SK-N-SH (cell line): ENCODE data around the gene NDUFA6. TPM values are rescaled to one million over a fixed set of nuclear protein-coding genes. Genes with fewer than 3 reads are reported as not detected.

Experiments
- CTCF ChIA-PET: fragments of 300-600, 350-600 bp; formaldehyde crosslinking; extraction: SDS; loops from one replicate; lab custom pipeline; 2021; lab: Yijun Ruan, JAX
- POLR2A ChIA-PET: fragments of 350-600 bp; sonication (Branson Sonifier 250); formaldehyde crosslinking; extraction: SDS; loops from one replicate; lab custom pipeline; 2020; ENCODE audit warnings: antibody characterized with exemption, inconsistent platforms; lab: Yijun Ruan, JAX
- DNase-seq: peaks from one replicate; pipeline ENCODE4 v3.0.0; 2012
- H2AFZ ChIP-seq: fragments of 200-600 bp; sonication (generic); 2 replicates; pipeline ENCODE4 v1.8.1; 2016; ENCODE audit warnings: antibody characterized with exemption, mild to moderate bottlenecking, low read depth
- H3F3A ChIP-seq: fragments of 200-600 bp; sonication (generic); replicated peaks from 2 replicates; pipeline ENCODE3; 2016; ENCODE audit warnings: antibody characterized with exemption, mild to moderate bottlenecking; ENCODE audit not compliant: insufficient read depth
- H3K27ac ChIP-seq, 2 experiments: fragments of 200-500 bp in 1 of 2; fragments of 200-600 bp in 1 of 2; sonication (Bioruptor generic) in 1 of 2; sonication (generic), shearing (Covaris generic) in 1 of 2; 2 replicates each; pipeline versions ENCODE4 v1.5.1 to v1.6.1; 2014 to 2016; ENCODE audit warnings: low read depth in 2 of 2, inconsistent platforms in 1 of 2, low read length in 1 of 2, mild to moderate bottlenecking in 1 of 2, mixed read lengths in 1 of 2
- H3K27me3 ChIP-seq: fragments of 200-600 bp; sonication (generic), shearing (Covaris generic); 2 replicates; pipeline ENCODE4 v1.6.1; 2016; ENCODE audit warnings: mixed run types; ENCODE audit not compliant: insufficient read depth
- H3K36me3 ChIP-seq, 2 experiments: fragments of 200-500 bp in 1 of 2; fragments of 200-600 bp in 1 of 2; sonication (Bioruptor generic) in 1 of 2; sonication (generic) in 1 of 2; replicated peaks in 1 of 2; 2 replicates each; pipeline versions ENCODE3 to v1.5.1; 2014 to 2016; ENCODE audit warnings: low read length in 1 of 2, mild to moderate bottlenecking in 1 of 2; ENCODE audit not compliant: insufficient read depth in 2 of 2, control insufficient read depth in 1 of 2
- H3K4me1 ChIP-seq, 2 experiments: fragments of 200-500 bp in 1 of 2; fragments of 200-600 bp in 1 of 2; sonication (Bioruptor generic) in 1 of 2; sonication (generic), shearing (Covaris generic) in 1 of 2; 2 replicates each; pipeline versions ENCODE4 v1.5.1 to v1.6.1; 2014 to 2016; ENCODE audit warnings: low read depth in 1 of 2, low read length in 1 of 2, mixed run types in 1 of 2; ENCODE audit not compliant: insufficient read depth in 2 of 2, control insufficient read depth in 1 of 2
- H3K4me2 ChIP-seq: fragments of 200-600 bp; sonication (generic), shearing (Covaris generic); 2 replicates; pipeline ENCODE4 v1.6.1; 2017; ENCODE audit warnings: mixed run types
- H3K4me3 ChIP-seq, 2 experiments: fragments of 200-500 bp in 1 of 2; fragments of 200-600 bp in 1 of 2; sonication (Bioruptor generic) in 1 of 2; sonication (generic), shearing (Covaris generic) in 1 of 2; 2 replicates each; pipeline versions ENCODE4 v1.5.1 to v1.8.1; 2014 to 2016; ENCODE audit warnings: low read depth in 2 of 2, inconsistent platforms in 1 of 2, low read length in 1 of 2, mild to moderate bottlenecking in 1 of 2, mixed read lengths in 1 of 2, moderate library complexity in 1 of 2
- H3K79me2 ChIP-seq: fragments of 200-600 bp; sonication (generic); 2 replicates; pipeline ENCODE4 v1.8.1; 2017; ENCODE audit warnings: mild to moderate bottlenecking; ENCODE audit not compliant: insufficient read depth
- H3K9ac ChIP-seq: fragments of 200-600 bp; sonication (generic); 2 replicates; pipeline ENCODE4 v1.6.1; 2017; ENCODE audit warnings: mixed run types
- H3K9me2 ChIP-seq: fragments of 200-600 bp; sonication (generic); 2 replicates; pipeline ENCODE4 v1.6.1; 2017; ENCODE audit warnings: mixed run types
- H3K9me3 ChIP-seq: fragments of 200-600 bp; sonication (generic); 2 replicates; pipeline ENCODE4 v1.6.1; 2017; ENCODE audit warnings: mixed run types, mild to moderate bottlenecking, moderate library complexity
- H4K20me1 ChIP-seq: fragments of 200-600 bp; sonication (generic); 2 replicates; pipeline ENCODE4 v1.6.1; 2017; ENCODE audit warnings: mild to moderate bottlenecking, mixed run types; ENCODE audit not compliant: insufficient read depth
- ELF1 ChIP-seq: IDR thresholded peaks from 2 replicates; pipeline ENCODE4 v1.4.0; 2012
- FOXM1 ChIP-seq: IDR thresholded peaks from 2 replicates; pipeline ENCODE4 v1.4.0; 2012; ENCODE audit warnings: low read depth, mild to moderate bottlenecking
- GABPA ChIP-seq: IDR thresholded peaks from 2 replicates; pipeline ENCODE4 v1.4.0; 2012; ENCODE audit warnings: low read depth, mild to moderate bottlenecking
- GATA2 ChIP-seq: sonication (generic); formaldehyde crosslinking; IDR thresholded peaks from 2 replicates; pipeline ENCODE4 v1.5.0; 2020; ENCODE audit warnings: mild to moderate bottlenecking, missing genetic modification reagents
- MXI1 ChIP-seq: IDR thresholded peaks from 2 replicates; pipeline ENCODE4 v1.6.1; 2012; ENCODE audit warnings: mild to moderate bottlenecking, low read depth, low read length, improper control_type of control experiment
- NFIC ChIP-seq: IDR thresholded peaks from 2 replicates; pipeline ENCODE4 v1.4.0; 2012; ENCODE audit warnings: borderline replicate concordance
- POLR2AphosphoS5 ChIP-seq: IDR thresholded peaks from 2 replicates; pipeline ENCODE4 v1.6.1; 2012; ENCODE audit warnings: low read depth, low read length
- RXRA ChIP-seq: IDR thresholded peaks from 2 replicates; pipeline ENCODE4 v1.4.0; 2012; ENCODE audit warnings: low read depth, mild to moderate bottlenecking, borderline replicate concordance
- TAF1 ChIP-seq: IDR thresholded peaks from 2 replicates; pipeline ENCODE4 v1.6.1; 2012; ENCODE audit warnings: low read depth, mild to moderate bottlenecking, low read length, moderate library complexity, borderline replicate concordance
- TEAD4 ChIP-seq: IDR thresholded peaks from 2 replicates; pipeline ENCODE4 v1.4.0; 2012; ENCODE audit warnings: mild to moderate bottlenecking, borderline replicate concordance; ENCODE audit not compliant: insufficient read depth
- USF1 ChIP-seq: IDR thresholded peaks from 2 replicates; pipeline ENCODE4 v1.4.0; 2012; ENCODE audit warnings: low read depth, borderline replicate concordance
- YY1 ChIP-seq: IDR thresholded peaks from 2 replicates; pipeline ENCODE4 v1.4.0; 2012; ENCODE audit warnings: low read depth, mild to moderate bottlenecking
- WGBS: methylation state at CpG from one replicate; pipeline ENCODE4 v1.1.6; 2017; ENCODE audit warnings: low lambda C conversion rate; 5-methylcytosine and 5-hydroxymethylcytosine counted together
- polyA plus RNA-seq, 3 experiments: library from polyadenylated mRNA; depleted of rRNA; stranded (reverse); fragments of >200 nt; gene quantifications; 2 replicates each; pipeline ENCODE4 v1.2.3, GENCODE V29; 2012
- TF ChIP-seq, protein P1 (sequence below): IDR thresholded peaks from 2 replicates; pipeline ENCODE4 v1.4.0; 2012; ENCODE audit warnings: low read depth
- TF ChIP-seq, protein P2 (sequence below): IDR thresholded peaks from 2 replicates; pipeline ENCODE4; 2012

The NDUFA6 gene
- polyA plus RNA-seq, 1 of the 3 experiments (the other 2 are of a cell fraction) = 42.0 TPM

DNA sequence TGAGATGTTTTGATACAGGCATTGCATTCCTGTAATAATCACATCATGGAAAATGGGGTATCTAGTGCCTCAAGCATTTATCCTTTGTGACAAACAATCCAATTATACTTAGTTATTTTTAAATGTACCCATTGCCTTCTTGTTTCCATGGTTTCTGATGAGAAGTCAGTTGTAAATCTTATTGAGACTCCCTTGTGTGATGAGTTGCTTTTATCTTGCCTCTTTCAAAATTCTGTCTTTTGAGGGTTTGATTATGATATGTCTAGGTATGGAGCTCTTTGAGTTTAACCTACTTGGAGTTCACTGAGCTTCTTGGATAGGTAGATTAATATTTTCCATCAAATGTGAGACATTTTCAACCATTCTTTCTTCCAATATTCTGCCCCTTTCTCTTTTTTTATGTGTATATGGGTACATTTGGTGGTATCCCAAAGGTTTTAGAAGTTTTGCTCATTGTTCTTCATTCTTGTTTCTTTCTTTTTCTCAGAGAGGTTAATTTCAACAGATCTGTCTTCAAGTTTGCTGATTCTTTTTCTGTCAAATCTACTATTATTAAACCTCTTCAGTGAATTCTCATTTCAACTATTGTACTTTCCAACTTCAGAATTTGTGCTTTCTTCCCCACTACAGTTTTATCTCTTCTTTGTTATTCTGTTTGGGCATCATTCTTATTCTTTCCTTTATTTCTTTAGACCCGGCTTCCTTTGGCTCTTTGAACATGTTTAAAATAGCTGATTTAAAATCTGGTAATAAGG is 33.6 kb downstream of the NDUFA6 start:
- H3K79me2 ChIP-seq = no peaks in the 10 kb centered on the region
- WGBS = 91% methylated on average over 1 of the region's 1 CpG
- no peaks in the 10 kb centered on the region for H3K4me1 ChIP-seq
- H3K9me2 ChIP-seq = no peaks in the 10 kb centered on the region
- CTCF ChIA-PET = no interaction called here
- no peaks in the 10 kb centered on the region for H3K36me3 ChIP-seq
- no peaks in the 10 kb centered on the region for H3F3A ChIP-seq
- H2AFZ ChIP-seq = no peak overlapping the region
- H3K4me2 ChIP-seq = no peak overlapping the region
- no peak for DNase-seq
- H3K4me3 ChIP-seq = no peak overlapping the region
- TF ChIP-seq NFIC = no peak
- H4K20me1 ChIP-seq = no peaks in the 10 kb centered on the region
- H3K27ac ChIP-seq = no peak overlapping the region
- no peak overlapping the region for H3K9ac ChIP-seq
- no peaks in the 10 kb centered on the region for H3K27me3 ChIP-seq
- POLR2A ChIA-PET = no interaction called here
- H3K9me3 ChIP-seq = no peaks in the 10 kb centered on the region

- no peak overlapping the region for H3K27ac ChIP-seq
- no peak overlapping the region for H3K9ac ChIP-seq
- H3K9me3 ChIP-seq = no peaks in the 10 kb centered on the region
- no peaks in the 10 kb centered on the region for H3K79me2 ChIP-seq
- ChIA-PET CTCF (no interaction called here), POLR2A (no interaction called here)
- TF ChIP-seq GATA2 (CRISPR knock-in tag) (no peak), TEAD4 (no peak), TAF1 (no peak), NFIC (no peak), USF1 (no peak), YY1 (no peak), FOXM1 (no peak), POLR2AphosphoS5 (no peak), GABPA (no peak), RXRA (no peak), ELF1 (no peak), MXI1 (no peak)
- TF ChIP-seq, protein P1, sequence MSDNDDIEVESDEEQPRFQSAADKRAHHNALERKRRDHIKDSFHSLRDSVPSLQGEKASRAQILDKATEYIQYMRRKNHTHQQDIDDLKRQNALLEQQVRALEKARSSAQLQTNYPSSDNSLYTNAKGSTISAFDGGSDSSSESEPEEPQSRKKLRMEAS = no peak
- TF ChIP-seq, protein P2, sequence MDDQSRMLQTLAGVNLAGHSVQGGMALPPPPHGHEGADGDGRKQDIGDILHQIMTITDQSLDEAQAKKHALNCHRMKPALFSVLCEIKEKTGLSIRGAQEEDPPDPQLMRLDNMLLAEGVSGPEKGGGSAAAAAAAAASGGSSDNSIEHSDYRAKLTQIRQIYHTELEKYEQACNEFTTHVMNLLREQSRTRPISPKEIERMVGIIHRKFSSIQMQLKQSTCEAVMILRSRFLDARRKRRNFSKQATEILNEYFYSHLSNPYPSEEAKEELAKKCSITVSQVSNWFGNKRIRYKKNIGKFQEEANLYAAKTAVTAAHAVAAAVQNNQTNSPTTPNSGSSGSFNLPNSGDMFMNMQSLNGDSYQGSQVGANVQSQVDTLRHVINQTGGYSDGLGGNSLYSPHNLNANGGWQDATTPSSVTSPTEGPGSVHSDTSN = no peak
- DNase-seq = no peak
- no peak overlapping the region for H3K4me3 ChIP-seq
- H2AFZ ChIP-seq = no peak overlapping the region
- no peaks in the 10 kb centered on the region for H4K20me1 ChIP-seq
- H3K27me3 ChIP-seq = no peaks in the 10 kb centered on the region
- H3K9me2 ChIP-seq = no peaks in the 10 kb centered on the region
- H3K4me1 ChIP-seq = no peaks in the 10 kb centered on the region
- 85% methylated on average over 3 of the region's 3 CpGs for WGBS
- no peaks in the 10 kb centered on the region for H3K36me3 ChIP-seq
- no peaks in the 10 kb centered on the region for H3F3A ChIP-seq
- H3K4me2 ChIP-seq = no peak overlapping the region
These were observed 37.8 kb downstream of the NDUFA6 start for GRCh38 chr22:42052765-42053164.
